C4-2B (cell line): ENCODE data around the gene PGA5.

Experiments used
- H3K27ac ChIP-seq: fragments of 450-650 bp; 2 replicates; pipeline ENCODE4 v1.5.1; 2017
- ZFX ChIP-seq: fragments of 450-650 bp; IDR thresholded peaks from 2 replicates; pipeline ENCODE4 v1.6.1; 2017
- TF ChIP-seq, protein P1 (sequence below): fragments of 450-650 bp; conservative IDR thresholded peaks from 2 replicates; pipeline ENCODE4 v1.5.1; 2017; ENCODE audit warnings: mild to moderate bottlenecking

The PGA5 gene

DNA sequence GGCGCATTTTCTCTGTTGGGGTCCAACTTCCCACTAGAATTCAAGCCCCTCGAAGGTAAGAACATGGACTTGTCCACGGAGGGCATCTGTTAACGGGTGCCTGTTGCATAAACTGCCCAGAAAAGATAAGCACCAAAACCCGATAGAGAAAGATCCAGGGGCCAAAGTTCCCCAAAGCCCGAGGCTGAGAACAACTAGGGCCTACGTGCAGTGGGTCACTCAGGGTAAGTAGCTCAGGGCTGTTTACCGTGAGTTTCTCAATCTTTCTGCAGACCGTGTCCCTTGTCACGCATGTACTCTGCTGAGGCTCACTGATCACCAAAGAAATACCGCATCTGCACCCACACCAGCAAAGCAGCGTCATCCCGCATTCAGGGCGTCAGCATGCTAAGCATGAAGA, 24.4 kb downstream of the PGA5 start:
- TF ChIP-seq, protein P1, sequence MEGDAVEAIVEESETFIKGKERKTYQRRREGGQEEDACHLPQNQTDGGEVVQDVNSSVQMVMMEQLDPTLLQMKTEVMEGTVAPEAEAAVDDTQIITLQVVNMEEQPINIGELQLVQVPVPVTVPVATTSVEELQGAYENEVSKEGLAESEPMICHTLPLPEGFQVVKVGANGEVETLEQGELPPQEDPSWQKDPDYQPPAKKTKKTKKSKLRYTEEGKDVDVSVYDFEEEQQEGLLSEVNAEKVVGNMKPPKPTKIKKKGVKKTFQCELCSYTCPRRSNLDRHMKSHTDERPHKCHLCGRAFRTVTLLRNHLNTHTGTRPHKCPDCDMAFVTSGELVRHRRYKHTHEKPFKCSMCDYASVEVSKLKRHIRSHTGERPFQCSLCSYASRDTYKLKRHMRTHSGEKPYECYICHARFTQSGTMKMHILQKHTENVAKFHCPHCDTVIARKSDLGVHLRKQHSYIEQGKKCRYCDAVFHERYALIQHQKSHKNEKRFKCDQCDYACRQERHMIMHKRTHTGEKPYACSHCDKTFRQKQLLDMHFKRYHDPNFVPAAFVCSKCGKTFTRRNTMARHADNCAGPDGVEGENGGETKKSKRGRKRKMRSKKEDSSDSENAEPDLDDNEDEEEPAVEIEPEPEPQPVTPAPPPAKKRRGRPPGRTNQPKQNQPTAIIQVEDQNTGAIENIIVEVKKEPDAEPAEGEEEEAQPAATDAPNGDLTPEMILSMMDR, result no peak
- TF ChIP-seq ZFX, result no peak
- H3K27ac ChIP-seq, result no peak overlapping the region

DNA sequence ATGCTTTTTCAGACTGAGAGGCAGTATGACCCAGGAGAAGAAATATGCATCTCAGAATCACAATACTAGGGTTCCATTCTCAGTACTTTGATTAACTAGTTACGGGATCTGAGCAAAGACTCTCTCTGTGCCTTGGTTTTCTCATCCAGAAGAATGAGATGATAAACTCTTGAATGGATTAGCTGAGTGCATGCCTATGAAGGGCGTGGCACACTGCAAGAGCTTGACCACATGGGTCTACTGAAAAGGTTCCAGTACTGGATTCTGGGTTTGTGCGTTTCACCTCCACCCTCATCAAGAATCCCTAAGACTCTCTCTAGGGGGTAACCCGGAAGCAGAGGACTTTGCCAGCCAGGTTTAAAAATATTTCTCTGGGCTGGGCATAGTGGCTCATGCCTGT, 25.6 kb downstream of the PGA5 start:
- no peak for TF ChIP-seq ZFX
- TF ChIP-seq, protein P1, result no peak
- no peak overlapping the region for H3K27ac ChIP-seq

DNA sequence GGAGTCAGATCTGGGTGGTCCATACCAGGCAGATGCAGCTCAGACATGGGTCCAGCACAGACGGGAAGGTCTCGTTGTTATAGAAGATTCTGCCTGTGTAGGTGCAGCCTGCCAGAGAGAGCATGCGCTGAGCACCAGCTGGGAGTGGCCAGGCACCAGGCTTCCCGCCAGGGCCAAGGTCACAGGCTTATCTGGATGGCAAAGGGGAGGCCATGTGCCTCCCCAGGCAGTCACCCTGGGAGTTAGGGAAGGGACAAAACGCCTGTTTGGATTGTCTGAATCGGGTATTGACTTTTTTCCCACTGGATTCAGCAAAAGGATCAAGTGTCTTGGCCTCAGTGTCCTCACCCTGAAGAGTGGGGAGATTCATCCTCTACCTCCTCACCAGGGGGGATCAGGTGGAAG, 26.5 kb downstream of the PGA5 start:
- TF ChIP-seq, protein P1, result no peak
- no peak for TF ChIP-seq ZFX

DNA sequence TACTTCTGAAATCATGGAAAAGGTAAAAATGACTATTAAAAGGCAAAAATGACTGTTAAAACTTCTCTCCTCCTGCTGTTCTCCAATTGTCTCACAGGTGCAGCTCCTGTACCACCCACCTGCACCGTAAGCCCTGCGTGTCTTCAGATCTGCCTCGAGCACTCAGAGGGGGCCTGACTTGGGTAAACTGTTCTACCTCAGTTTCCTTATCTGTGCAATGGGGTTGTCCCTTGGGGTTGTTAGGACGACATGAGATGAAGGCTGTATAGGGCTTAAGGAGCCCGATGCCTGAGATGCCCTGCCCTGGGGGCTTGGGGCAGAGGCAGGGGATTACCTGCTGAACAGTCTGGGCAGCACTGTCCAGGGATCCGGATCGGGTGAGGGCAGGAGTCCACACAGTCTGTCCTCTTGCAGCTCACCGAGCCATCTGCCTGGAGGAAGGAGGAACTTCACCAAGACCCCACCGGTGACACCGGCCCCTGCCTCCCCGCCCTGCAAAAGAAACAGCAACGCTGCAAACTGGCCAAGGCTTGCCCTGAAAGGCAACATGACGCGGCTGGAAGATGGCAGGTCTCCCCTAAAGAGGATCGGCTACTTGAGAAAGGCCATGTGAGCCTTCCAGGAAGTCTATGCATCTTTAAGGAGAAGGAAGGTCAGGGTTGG, 27.7 kb downstream of the PGA5 start:
- TF ChIP-seq, protein P1, result no peak
- no peak for TF ChIP-seq ZFX
- no peak overlapping the region for H3K27ac ChIP-seq

More for the DNA sequence above, 26.5 kb downstream of the PGA5 start:
- no peak overlapping the region for H3K27ac ChIP-seq

DNA sequence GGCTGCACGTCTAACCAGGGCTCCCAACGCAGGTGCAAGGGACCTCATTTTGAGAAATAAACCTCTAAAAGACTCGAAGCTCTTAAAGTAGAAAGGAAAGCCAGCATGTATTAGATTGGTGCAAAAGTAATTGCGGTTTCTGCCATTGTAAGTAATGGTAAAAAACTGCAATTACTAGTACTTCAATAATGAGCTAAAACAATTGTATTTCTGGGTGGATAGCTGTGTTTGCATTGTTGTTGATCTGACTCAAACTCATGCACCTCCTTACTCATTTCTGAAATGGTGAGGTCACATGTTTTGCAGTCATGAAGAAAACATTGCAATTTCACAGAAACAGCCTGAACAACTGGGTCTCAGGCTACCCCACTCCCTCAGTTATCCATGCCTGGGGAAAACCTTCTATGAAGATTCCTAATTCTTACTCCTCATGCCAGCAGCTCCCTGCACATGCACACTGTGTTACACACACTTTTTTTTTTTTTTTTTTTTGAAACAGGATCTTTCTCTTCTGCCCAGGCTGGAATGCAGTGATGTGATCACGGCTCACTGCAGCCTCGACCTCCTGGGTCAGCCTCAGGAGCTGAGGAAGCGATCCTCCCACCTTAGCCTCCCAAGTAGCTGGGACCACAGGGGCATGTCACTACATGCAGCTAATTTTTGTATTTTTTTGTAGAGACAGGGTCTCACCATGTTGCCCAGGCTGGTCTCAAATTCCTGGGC, 29.5 kb downstream of the PGA5 start:
- TF ChIP-seq, protein P1, result no peak
- no peak for TF ChIP-seq ZFX

DNA sequence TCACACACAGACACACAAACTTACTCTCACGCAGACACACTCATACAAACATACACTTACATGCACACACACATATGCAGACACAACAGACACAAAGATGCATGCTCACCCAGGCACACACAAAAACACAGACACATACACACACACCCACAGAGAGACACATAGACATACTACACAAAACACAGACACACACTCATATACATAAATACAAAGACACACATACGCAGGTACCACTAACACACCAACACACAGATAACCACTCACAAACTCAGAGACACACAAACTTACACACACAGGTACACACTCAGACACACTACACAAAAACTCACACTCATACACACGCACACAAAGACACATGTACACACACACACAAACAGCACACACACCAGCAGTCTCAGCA, 31.8 kb downstream of the PGA5 start:
- TF ChIP-seq ZFX, result no peak
- TF ChIP-seq, protein P1, result no peak

More for the DNA sequence above, 29.5 kb downstream of the PGA5 start:
- no peak overlapping the region for H3K27ac ChIP-seq

DNA sequence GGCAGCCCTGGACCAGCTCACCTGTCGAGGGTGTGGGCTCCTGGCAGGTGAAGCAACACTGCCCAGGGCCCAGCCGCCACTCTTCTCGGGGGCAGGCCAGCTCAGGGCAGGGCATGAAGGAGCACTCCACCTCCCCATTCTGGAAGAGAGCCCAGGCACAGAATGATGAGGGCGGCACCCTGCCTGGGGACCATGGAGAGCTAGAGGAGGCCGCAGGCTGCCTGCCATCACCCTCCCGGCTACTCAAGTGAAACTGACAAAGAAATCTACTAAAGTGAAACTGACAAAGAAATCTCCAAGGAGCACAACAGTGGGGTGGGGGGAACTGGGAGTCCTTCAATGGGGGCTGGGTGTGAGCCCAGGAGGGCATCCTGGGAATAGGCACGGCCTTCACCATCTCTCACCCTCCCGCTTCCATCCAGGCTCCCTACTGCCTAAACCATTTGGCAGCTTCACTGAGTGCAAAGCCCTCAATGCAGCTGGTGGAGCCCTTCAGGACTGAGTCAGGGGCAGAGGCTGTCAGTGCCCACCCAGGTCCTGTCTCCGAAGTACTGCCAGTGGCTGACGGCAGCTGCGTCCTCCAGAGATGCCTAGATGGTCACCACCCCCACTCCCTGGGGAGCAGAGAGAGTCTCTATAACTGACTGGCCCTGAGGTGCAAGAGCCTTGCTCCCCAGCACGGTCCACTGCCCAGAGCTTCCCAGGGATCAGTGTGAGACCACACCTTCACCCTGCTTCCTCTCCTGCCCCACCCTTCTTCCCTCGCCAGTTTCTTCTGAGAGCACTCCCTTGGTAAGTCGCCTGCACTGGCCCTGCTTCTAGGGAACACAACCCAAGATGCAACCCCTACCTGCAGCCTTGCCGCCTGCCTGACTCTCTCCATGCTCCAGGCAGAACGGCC, 32.5 kb downstream of the PGA5 start:
- no peak for TF ChIP-seq ZFX
- TF ChIP-seq, protein P1, result no peak
- H3K27ac ChIP-seq, result no peak overlapping the region

More for the DNA sequence above, 31.8 kb downstream of the PGA5 start:
- no peak overlapping the region for H3K27ac ChIP-seq
